PFSK-1 (cell line): ENCODE measurements around the gene THBD.

Experiments
- FOXP2 ChIP-seq: optimal IDR thresholded peaks from 2 replicates; pipeline ENCODE3; 2011; ENCODE audit warnings: borderline replicate concordance, control low read depth, inconsistent platforms; ENCODE audit not compliant: insufficient read depth; ENCODE audit errors: extremely low read length, extremely low read depth
- POLR2AphosphoS5 ChIP-seq: IDR thresholded peaks from 2 replicates; pipeline ENCODE4 v1.6.1; 2012; ENCODE audit warnings: low read depth, mild to moderate bottlenecking, control low read depth, low read length, moderate library complexity
- SIN3A ChIP-seq: IDR thresholded peaks from 2 replicates; pipeline ENCODE4 v1.6.1; 2012; ENCODE audit warnings: mild to moderate bottlenecking, low read length, moderate library complexity, borderline replicate concordance; ENCODE audit not compliant: insufficient read depth
- TAF1 ChIP-seq: IDR thresholded peaks from 2 replicates; pipeline ENCODE4 v1.6.1; 2012; ENCODE audit warnings: low read length, control low read depth, borderline replicate concordance; ENCODE audit not compliant: insufficient read depth
- TF ChIP-seq, protein P1 (sequence below), 2 experiments: IDR thresholded peaks; 2 replicates each; pipeline versions ENCODE4 v1.6.1 to v1.8.0; 2011 to 2012; ENCODE audit warnings: low read depth in 2 of 2, low read length in 2 of 2, control low read depth in 1 of 2, inconsistent platforms in 1 of 2, mild to moderate bottlenecking in 1 of 2, moderate library complexity in 1 of 2; ENCODE audit not compliant: insufficient read depth in 1 of 2

THBD gene

DNA sequence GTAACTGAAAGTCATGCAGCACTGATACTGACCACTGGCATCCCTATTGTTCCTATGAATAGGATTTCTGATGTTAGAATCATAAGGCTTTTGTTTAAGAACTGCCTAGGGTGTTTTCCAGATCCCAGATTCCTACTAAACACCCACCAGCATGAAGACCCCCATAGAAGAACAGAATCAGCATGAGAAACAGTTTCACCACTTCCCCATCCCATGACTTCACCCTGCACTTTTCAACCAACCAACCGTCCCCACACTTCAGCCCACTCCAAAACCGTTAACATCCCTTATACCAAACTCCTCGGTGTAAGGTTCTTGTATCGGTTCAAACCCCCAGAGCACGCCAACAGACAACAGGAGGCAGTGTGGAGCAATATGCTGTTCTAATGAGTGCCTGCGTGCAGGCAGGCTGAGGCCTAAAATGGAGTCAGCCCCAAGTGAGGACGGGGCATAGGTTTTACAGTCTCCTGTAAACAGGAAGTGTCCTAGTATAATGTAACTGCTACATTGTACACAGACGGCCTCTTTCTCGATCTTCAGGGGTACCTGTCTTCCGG, 25.8 kb downstream of the THBD start:
- TF ChIP-seq FOXP2 (no peak), TAF1 (no peak), POLR2AphosphoS5 (no peak), SIN3A (no peak)
- TF ChIP-seq, protein P1, sequence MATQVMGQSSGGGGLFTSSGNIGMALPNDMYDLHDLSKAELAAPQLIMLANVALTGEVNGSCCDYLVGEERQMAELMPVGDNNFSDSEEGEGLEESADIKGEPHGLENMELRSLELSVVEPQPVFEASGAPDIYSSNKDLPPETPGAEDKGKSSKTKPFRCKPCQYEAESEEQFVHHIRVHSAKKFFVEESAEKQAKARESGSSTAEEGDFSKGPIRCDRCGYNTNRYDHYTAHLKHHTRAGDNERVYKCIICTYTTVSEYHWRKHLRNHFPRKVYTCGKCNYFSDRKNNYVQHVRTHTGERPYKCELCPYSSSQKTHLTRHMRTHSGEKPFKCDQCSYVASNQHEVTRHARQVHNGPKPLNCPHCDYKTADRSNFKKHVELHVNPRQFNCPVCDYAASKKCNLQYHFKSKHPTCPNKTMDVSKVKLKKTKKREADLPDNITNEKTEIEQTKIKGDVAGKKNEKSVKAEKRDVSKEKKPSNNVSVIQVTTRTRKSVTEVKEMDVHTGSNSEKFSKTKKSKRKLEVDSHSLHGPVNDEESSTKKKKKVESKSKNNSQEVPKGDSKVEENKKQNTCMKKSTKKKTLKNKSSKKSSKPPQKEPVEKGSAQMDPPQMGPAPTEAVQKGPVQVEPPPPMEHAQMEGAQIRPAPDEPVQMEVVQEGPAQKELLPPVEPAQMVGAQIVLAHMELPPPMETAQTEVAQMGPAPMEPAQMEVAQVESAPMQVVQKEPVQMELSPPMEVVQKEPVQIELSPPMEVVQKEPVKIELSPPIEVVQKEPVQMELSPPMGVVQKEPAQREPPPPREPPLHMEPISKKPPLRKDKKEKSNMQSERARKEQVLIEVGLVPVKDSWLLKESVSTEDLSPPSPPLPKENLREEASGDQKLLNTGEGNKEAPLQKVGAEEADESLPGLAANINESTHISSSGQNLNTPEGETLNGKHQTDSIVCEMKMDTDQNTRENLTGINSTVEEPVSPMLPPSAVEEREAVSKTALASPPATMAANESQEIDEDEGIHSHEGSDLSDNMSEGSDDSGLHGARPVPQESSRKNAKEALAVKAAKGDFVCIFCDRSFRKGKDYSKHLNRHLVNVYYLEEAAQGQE (IDR thresholded peaks at IDR 0.05; ENCODE audit: insufficient read depth in 1 of 2, low read depth in 2 of 2, low read length in 2 of 2): no peak

- TF ChIP-seq FOXP2 (no peak), POLR2AphosphoS5 (no peak)
These were observed 26.6 kb downstream of the THBD start for GRCh38 chr20:23022849-23023248.

- TF ChIP-seq, protein P1 (IDR thresholded peaks at IDR 0.05; ENCODE audit: insufficient read depth in 1 of 2, low read depth in 2 of 2, low read length in 2 of 2): no peak
- TF ChIP-seq SIN3A (no peak), POLR2AphosphoS5 (no peak), FOXP2 (no peak), TAF1 (no peak)
These were observed 27.5 kb downstream of the THBD start for GRCh38 chr20:23021951-23022350.

GRCh38 chr20:23021541-23021940, 27.9 kb downstream of the THBD start:
- TF ChIP-seq SIN3A: no peak
- no peak for TF ChIP-seq TAF1
- TF ChIP-seq FOXP2: no peak
- TF ChIP-seq, protein P1 (IDR thresholded peaks at IDR 0.05; ENCODE audit: insufficient read depth in 1 of 2, low read depth in 2 of 2, low read length in 2 of 2): no peak
- no peak for TF ChIP-seq POLR2AphosphoS5

DNA sequence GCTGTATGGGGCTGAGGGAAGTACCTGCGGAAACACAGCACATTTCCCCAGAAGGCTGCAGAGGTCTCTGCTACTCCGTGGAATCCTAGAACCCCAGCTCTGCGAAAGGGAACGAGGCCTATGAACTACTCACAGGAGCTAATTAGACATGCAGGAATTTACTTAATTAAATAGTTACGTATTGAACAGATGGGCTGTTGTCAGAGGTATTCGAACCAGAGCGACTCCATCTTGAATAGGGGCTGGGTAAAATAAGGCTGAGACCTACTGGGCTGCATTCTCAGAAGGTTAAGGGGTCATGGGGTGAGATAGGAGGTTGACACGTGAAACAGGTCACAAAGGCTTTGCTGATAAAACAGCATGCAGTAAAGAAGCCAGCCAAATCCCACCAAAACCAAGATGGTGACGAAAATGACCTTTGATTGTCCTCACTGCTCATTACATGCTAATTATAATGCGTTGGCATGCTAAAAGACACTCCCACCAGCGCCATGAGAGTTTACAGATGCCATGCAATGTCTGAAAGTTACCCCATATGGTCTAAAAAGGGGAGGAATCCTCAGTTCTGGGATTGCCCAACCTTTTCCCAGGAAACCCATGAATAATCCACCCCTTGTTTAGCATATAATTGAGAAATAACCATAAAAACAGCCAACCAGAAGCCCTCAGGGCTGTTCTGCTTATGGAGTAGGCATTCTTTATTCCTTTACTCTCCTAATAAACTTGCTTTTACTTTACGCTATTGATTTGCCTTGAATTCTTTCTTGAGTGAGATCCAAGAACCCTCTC, 29.0 kb downstream of the THBD start:
- TF ChIP-seq SIN3A: no peak
- no peak for TF ChIP-seq FOXP2
- no peak for TF ChIP-seq TAF1
- TF ChIP-seq, protein P1 (IDR thresholded peaks at IDR 0.05; ENCODE audit: insufficient read depth in 1 of 2, low read depth in 2 of 2, low read length in 2 of 2): no peak
- no peak for TF ChIP-seq POLR2AphosphoS5
